HepG2 (cell line): ENCODE results near the gene CTRL. TPM values are rescaled to one million over a fixed set of nuclear protein-coding genes. Genes with fewer than 3 reads are reported as not detected.

Experiments used
- ATAC-seq: fragments of 200-7000 bp; cut with Tn5 transposase; 3 replicates; pipeline ENCODE4 v1.9.1; 2020; ENCODE audit warnings: mild to moderate bottlenecking, moderate library complexity
- BruUV-seq: library from RNA; stranded (reverse); fragments of 400-500 nt; replicated peaks from 2 replicates; lab custom pipeline; 2021; lab: Mats Ljungman, UMichigan
- CTCF ChIA-PET: fragments of 300-600 bp; formaldehyde crosslinking; extraction: SDS; loops from one replicate; lab custom pipeline; 2021; ENCODE audit warnings: low total read pairs, inconsistent platforms, low intra/inter-chr PET ratio; lab: Yijun Ruan, JAX
- POLR2A ChIA-PET: fragments of 350-600 bp; sonication (Branson Sonifier 250); formaldehyde crosslinking; loops from one replicate; lab custom pipeline; 2020; ENCODE audit warnings: antibody characterized with exemption, inconsistent platforms; lab: Yijun Ruan, JAX
- DNase-seq: peaks from one replicate; pipeline ENCODE4 v3.0.0-alpha.2; 2015; ENCODE audit warnings: low spot score
- FAIRE-seq: peaks from 3 replicates; lab custom pipeline; 2011; peaks lifted over from hg19 to GRCh38; lab: Jason Lieb, UNC
- H2AFZ ChIP-seq: one replicate; pipeline ENCODE4 v1.6.1; 2011; ENCODE audit warnings: low read length, inconsistent platforms
- H3K27ac ChIP-seq: fragments of 300-600 bp; 3 replicates; pipeline ENCODE4 v1.8.0; 2011; ENCODE audit warnings: mixed run types, mild to moderate bottlenecking, mixed read lengths, low read length, inconsistent platforms; ENCODE audit not compliant: insufficient read depth; ENCODE audit errors: extremely low read length
- H3K27me3 ChIP-seq, 2 experiments: fragments of 200-600 bp in 1 of 2; 2 replicates in 1 of 2; 3 replicates in 1 of 2; pipeline versions ENCODE4 v1.6.0 to v1.8.0; 2011; ENCODE audit warnings: low read length in 2 of 2, mild to moderate bottlenecking in 2 of 2, moderate library complexity in 2 of 2, inconsistent platforms in 1 of 2; ENCODE audit not compliant: insufficient read depth in 2 of 2, control insufficient read depth in 1 of 2
- H3K36me3 ChIP-seq, 2 experiments: fragments of 200-600 bp in 1 of 2; replicated peaks in 1 of 2; 2 replicates in 1 of 2; 3 replicates in 1 of 2; pipeline versions ENCODE4 v1.5.1 to v1.8.0; 2011; ENCODE audit warnings: low read length in 2 of 2, inconsistent platforms in 1 of 2; ENCODE audit not compliant: insufficient read depth in 2 of 2, control insufficient read depth in 1 of 2
- H3K4me1 ChIP-seq: 2 replicates; pipeline ENCODE4 v1.5.1; 2012; ENCODE audit warnings: low read length, inconsistent platforms; ENCODE audit not compliant: insufficient read depth
- H3K4me2 ChIP-seq: 2 replicates; pipeline ENCODE4 v1.6.0; 2011; ENCODE audit warnings: low read depth, low read length, inconsistent platforms
- H3K4me3 ChIP-seq, 3 experiments: fragments of 200-600 bp in 1 of 3; sonication (generic), shearing (Covaris generic) in 1 of 3; replicated peaks in 1 of 3; 2 replicates each; pipeline ENCODE4 v1.5.1; 2011 to 2016; ENCODE audit warnings: low read length in 3 of 3, inconsistent platforms in 2 of 3, low read depth in 2 of 3, mild to moderate bottlenecking in 2 of 3, control low read depth in 1 of 3, mixed read lengths in 1 of 3; ENCODE audit not compliant: insufficient read depth in 1 of 3
- H3K79me2 ChIP-seq: one replicate; pipeline ENCODE4 v1.6.1; 2011; ENCODE audit warnings: low read length, inconsistent platforms; ENCODE audit not compliant: insufficient read depth
- H3K9ac ChIP-seq: 2 replicates; pipeline ENCODE4 v1.6.0; 2011; ENCODE audit warnings: mild to moderate bottlenecking, low read depth, low read length, inconsistent platforms; ENCODE audit not compliant: insufficient read depth
- H3K9me3 ChIP-seq: 2 replicates; pipeline ENCODE4 v1.5.1; 2012; ENCODE audit warnings: mild to moderate bottlenecking, low read length
- H4K20me1 ChIP-seq: 2 replicates; pipeline ENCODE4 v1.6.0; 2011; ENCODE audit warnings: inconsistent platforms, mild to moderate bottlenecking, low read length, moderate library complexity; ENCODE audit not compliant: insufficient read depth
- DPF2 ChIP-seq: sonication (generic); formaldehyde crosslinking; IDR thresholded peaks from 2 replicates; pipeline ENCODE4 v1.4.0; 2020; ENCODE audit warnings: mild to moderate bottlenecking, low read depth, missing genetic modification reagents, borderline replicate concordance
- MLXIP ChIP-seq: sonication (generic); formaldehyde crosslinking; IDR thresholded peaks from 2 replicates; pipeline ENCODE4 v1.9.0; 2021; ENCODE audit warnings: missing genetic modification reagents, borderline replicate concordance
- NFKB2 ChIP-seq: sonication (generic); formaldehyde crosslinking; IDR thresholded peaks from 2 replicates; pipeline ENCODE4 v1.4.0; 2020; ENCODE audit warnings: missing genetic modification reagents, borderline replicate concordance
- POLR2AphosphoS5 ChIP-seq: IDR thresholded peaks from 2 replicates; pipeline ENCODE4 v1.6.1; 2012; ENCODE audit warnings: low read depth, low read length
- RBFOX2 ChIP-seq: fragments of 200-400 bp; formaldehyde crosslinking; IDR thresholded peaks from 2 replicates; pipeline ENCODE4 v1.6.1; 2017; ENCODE audit warnings: low read depth, mild to moderate bottlenecking, low read length
- ZNF776 ChIP-seq: sonication (generic); formaldehyde crosslinking; IDR thresholded peaks from 2 replicates; pipeline ENCODE4 v1.4.0; 2020; ENCODE audit warnings: mild to moderate bottlenecking, missing genetic modification reagents
- WGBS: methylation state at CpG from one replicate; pipeline ENCODE4 v1.1.6; 2017; ENCODE audit warnings: low lambda C conversion rate; 5-methylcytosine and 5-hydroxymethylcytosine counted together
- in situ Hi-C: cut with HindIII; loops from 2 replicates; pipeline ENCODE4 v1.10.0; 2017; ENCODE audit warnings: low pct_unique_long_range_greater_than_20kb; ENCODE audit not compliant: extremely low pct_ligation_motif_present
- intact Hi-C: fragments of 100-400 bp; cut with micrococcal nuclease; formaldehyde crosslinking; loops from one replicate; pipeline ENCODE4 v1.10.0; 2022; ENCODE audit not compliant: unreplicated experiment
- polyA plus RNA-seq, 8 experiments: library from polyadenylated mRNA; depleted of rRNA in 3 of 8; stranded (reverse) in 7 of 8; unstranded in 1 of 8; fragments of >200 nt; fragmentation: Illumina TruSeq in 4 of 8; extraction: Trizol in 4 of 8; gene quantifications; 2 replicates each; pipeline versions ENCODE4 v1.2.1 to v1.2.3, GENCODE V29; 2011 to 2016; ENCODE audit warnings: low read depth in 4 of 8, missing spikeins in 1 of 8, mixed read lengths in 1 of 8; ENCODE audit not compliant: insufficient read depth in 1 of 8
- total RNA-seq, 5 experiments: library from RNA; depleted of rRNA; stranded (reverse); fragments of >200 nt; fragmentation: Illumina TruSeq; extraction: Trizol; gene quantifications; 2 replicates each; pipeline ENCODE4 v1.2.3, GENCODE V29; 2016; ENCODE audit warnings: low read depth in 1 of 5
- TF ChIP-seq, protein P1 (sequence below): sonication (generic); formaldehyde crosslinking; IDR thresholded peaks from 2 replicates; pipeline ENCODE4 v1.4.0; 2020; ENCODE audit warnings: mild to moderate bottlenecking, missing genetic modification reagents

The CTRL gene
- total and polyA plus RNA-seq, 2 of the 13 experiments (the other 11 are each of a cell fraction or from before 2014, with no cell fraction given) = 1.9 to 2.7 TPM

GRCh38 chr16:67948015-67948414, 16.4 kb upstream of the CTRL start:
- Histone ChIP-seq H3K27ac (no peak overlapping the region), H3K4me1 (peaks cover 31% of the 10 kb centered on the region), H3K9ac (no peak overlapping the region)
- DNase-seq (no peak), FAIRE-seq (no peak)
- intact Hi-C loops = no loop called here
- TF ChIP-seq NFKB2 (CRISPR knock-in tag) (0 out of 2 replicates have a peak, but pooled peaks have one; percentile 16), RBFOX2 (peak; percentile 36; the same call in 1 of the 2 replicates), DPF2 (CRISPR knock-in tag) (no peak), POLR2AphosphoS5 (peak; percentile 24), ZNF776 (CRISPR knock-in tag) (0 out of 2 replicates have a peak, but pooled peaks have one; percentile 11), MLXIP (no peak)
- TF ChIP-seq, protein P1, sequence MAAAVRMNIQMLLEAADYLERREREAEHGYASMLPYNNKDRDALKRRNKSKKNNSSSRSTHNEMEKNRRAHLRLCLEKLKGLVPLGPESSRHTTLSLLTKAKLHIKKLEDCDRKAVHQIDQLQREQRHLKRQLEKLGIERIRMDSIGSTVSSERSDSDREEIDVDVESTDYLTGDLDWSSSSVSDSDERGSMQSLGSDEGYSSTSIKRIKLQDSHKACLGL = 0 out of 2 replicates have a peak, but pooled peaks have one; percentile 9
- TF ChIP-seq, all 625 proteins: peak for 5
- no TSS peak for BruUV-seq
- ChIA-PET CTCF (no interaction called here), POLR2A (interaction anchor here (13.6 kb wide), 1 partner anchor 16 kb away, joined by 226 read pairs; the partner anchor contains the start of gene SLC12A4)
- H3K27me3 ChIP-seq = no peaks in the 10 kb centered on the region
- H4K20me1 ChIP-seq = peaks cover 1% of the 10 kb centered on the region; the same call in 1 of the 2 replicates
- H2AFZ ChIP-seq = no peak overlapping the region
- no peak overlapping the region for H3K4me3 ChIP-seq
- peaks cover 60 to 80% of the 10 kb centered on the region in 2 experiments for H3K36me3 ChIP-seq
- 97% methylated on average over 14 of the region's 15 CpGs for WGBS
- no peak overlapping the region for H3K4me2 ChIP-seq
- H3K79me2 ChIP-seq = no peaks in the 10 kb centered on the region
- H3K9me3 ChIP-seq = no peaks in the 10 kb centered on the region
- ATAC-seq = no peak
- in situ Hi-C loops = no loop called here
